ES-I3 (cell line): ENCODE data around the gene TTC22.

Experiments
- H3K36me3 ChIP-seq: 2 replicates; pipeline ENCODE4 v1.6.1; 2013; ENCODE audit warnings: mild to moderate bottlenecking, low read length, control low read depth, moderate library complexity; ENCODE audit not compliant: insufficient read depth
- H3K4me1 ChIP-seq: 2 replicates; pipeline ENCODE4 v1.6.1; 2013; ENCODE audit warnings: mild to moderate bottlenecking, control low read depth, low read length; ENCODE audit not compliant: insufficient read depth
- H3K9ac ChIP-seq: 2 replicates; pipeline ENCODE4 v1.6.1; 2013; ENCODE audit warnings: low read depth, mild to moderate bottlenecking, low read length, moderate library complexity
- H3K9me3 ChIP-seq: 2 replicates; pipeline ENCODE4 v1.6.1; 2013; ENCODE audit warnings: mild to moderate bottlenecking, low read length, moderate library complexity; ENCODE audit not compliant: control insufficient read depth, insufficient read depth

TTC22 gene

GRCh38 chr1:54768093-54768492, 33.0 kb downstream of the TTC22 start:
- no peak overlapping the region for H3K9ac ChIP-seq
- no peaks in the 10 kb centered on the region for H3K9me3 ChIP-seq
- no peaks in the 10 kb centered on the region for H3K4me1 ChIP-seq
- no peaks in the 10 kb centered on the region for H3K36me3 ChIP-seq

- H3K4me1 ChIP-seq = no peaks in the 10 kb centered on the region
- H3K9ac ChIP-seq = no peak overlapping the region
- H3K36me3 ChIP-seq = no peaks in the 10 kb centered on the region
- no peaks in the 10 kb centered on the region for H3K9me3 ChIP-seq
Measured at GRCh38 chr1:54767526-54767925, 33.6 kb downstream of the TTC22 start.

DNA sequence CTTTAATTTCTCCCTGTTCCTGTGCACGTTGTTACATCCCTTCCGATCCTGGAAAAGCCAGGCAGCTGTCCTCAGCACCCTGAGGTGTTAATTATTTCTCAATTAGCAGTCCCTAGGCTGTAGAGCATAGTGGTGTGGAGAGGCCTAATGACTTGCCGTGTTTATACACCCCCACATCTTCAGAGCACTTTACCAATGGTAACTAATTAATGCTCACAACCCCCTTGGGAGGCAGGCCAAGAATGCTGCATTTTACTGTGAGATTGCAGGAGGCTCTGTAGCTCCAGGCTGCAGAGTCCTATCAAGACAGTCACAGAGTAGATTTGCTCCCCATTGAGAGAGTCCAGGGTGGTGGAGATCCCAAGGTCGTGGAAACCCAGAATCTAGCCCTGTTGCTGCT, 34.4 kb downstream of the TTC22 start:
- Histone ChIP-seq H3K9ac (no peak overlapping the region), H3K9me3 (no peaks in the 10 kb centered on the region), H3K4me1 (no peaks in the 10 kb centered on the region), H3K36me3 (no peaks in the 10 kb centered on the region)

DNA sequence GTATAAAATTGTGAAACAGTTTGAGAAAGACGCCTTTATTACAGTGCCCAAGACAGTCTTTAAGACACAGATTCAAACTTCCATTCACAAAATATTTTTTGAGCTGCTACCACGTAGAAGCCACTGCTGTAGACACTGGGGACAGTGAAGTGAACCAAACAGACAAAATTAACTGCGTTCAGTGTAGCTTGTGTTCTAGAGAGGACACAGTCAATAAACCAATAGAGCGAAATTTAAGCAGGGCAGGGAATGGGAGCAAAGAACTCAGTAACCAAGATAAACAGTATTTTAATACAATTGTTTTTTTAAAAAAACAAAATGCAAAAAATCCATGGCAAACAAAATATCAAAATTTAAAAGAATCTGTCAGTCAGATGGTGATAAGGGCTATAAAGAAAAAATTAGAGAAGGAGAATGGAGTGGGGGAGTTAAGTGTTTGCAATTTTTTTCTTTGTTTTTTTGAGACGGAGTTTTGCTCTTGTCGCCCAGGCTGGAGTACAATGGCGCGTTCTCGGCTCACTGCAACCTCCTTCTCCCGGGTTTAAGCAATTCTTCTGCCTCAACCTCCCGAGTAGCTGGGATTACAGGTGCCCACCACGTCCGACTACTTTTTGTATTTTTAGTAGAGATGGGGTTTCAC, 36.1 kb downstream of the TTC22 start:
- Histone ChIP-seq H3K9ac (peak overlapping the region; percentile 60; the same call in 1 of the 2 replicates), H3K4me1 (no peaks in the 10 kb centered on the region), H3K36me3 (no peaks in the 10 kb centered on the region), H3K9me3 (no peaks in the 10 kb centered on the region)

DNA sequence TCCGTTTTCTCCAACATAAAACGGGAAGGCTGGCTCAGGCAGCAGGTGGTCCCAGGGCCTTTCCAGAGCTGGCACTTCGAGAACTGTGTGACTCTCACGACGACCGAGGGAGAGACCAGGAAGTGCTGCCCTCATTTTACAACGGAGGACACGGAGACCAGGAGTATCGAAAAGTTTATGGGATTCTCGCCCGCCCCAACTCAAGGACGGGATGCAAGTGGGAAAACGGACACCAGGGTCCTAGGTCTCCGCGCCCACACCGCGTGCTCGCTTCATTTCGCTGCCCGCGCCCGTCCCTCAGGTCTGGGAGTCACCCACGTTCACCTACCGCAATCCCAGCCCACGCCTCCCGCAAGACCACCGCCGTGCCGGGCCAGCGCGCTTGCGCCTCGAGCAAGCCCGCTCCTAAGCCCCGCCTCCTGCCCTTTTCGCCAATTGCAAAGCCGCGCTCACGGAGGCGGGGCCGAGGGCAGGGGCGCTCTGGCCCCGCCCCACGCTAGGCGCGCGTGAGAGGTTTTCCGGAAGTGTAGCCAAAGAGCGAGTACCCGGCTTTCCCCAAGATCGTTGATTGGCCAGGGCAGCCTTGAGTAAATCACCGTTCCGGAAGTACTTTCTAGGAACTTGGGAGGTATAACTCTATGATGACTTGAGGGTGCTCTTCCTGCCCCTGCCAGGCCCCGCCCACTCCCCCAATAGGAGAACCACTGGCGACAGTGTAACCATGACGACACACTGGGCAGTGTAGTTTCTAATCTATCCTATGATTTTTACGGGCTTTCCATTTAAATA, 36.8 kb downstream of the TTC22 start, which contains the start of gene PARS2:
TSS of gene PARS2 (minus strand) at position 391 of the 789 bp plus-strand sequence. CDS start 5,362 bp downstream, outside the sequence.
- no peaks in the 10 kb centered on the region for H3K4me1 ChIP-seq
- H3K36me3 ChIP-seq = no peaks in the 10 kb centered on the region; the same call in 1 of the 2 replicates
- H3K9me3 ChIP-seq = no peaks in the 10 kb centered on the region
- peak within 1 kb of the TSS; percentile 94 for H3K9ac ChIP-seq

- Histone ChIP-seq H3K9me3 (no peaks in the 10 kb centered on the region), H3K4me1 (no peaks in the 10 kb centered on the region), H3K36me3 (no peaks in the 10 kb centered on the region; the same call in 1 of the 2 replicates), H3K9ac (peak overlapping the region; percentile 94)
Measured at GRCh38 chr1:54763816-54764132, 37.3 kb downstream of the TTC22 start.

GRCh38 chr1:54758678-54759348, 42.3 kb downstream of the TTC22 start:
- Histone ChIP-seq H3K4me1 (no peaks in the 10 kb centered on the region), H3K9ac (no peak overlapping the region), H3K36me3 (peaks cover 2% of the 10 kb centered on the region; the same call in 1 of the 2 replicates), H3K9me3 (no peaks in the 10 kb centered on the region)

DNA sequence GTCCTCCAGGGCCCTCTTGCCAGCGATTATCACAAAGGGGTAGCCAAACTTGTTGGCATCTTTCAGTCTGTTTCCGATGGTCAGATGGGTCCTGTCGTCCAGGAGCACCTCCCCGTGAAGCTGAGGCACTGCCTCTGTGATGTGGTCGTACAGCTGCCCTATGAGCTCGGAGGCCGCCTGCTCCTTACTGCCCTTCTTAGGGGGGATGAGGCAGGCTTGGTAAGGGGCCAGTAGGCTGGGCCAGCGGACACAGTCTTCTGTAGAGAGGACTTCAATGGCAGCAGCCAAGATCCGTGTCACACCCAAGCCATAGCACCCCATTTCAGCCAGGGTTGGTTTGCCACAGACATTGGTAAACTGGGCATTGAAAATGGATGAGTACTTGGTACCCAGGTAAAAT, 43.3 kb downstream of the TTC22 start:
- no peaks in the 10 kb centered on the region for H3K4me1 ChIP-seq
- no peak overlapping the region for H3K9ac ChIP-seq
- peaks cover 2% of the 10 kb centered on the region; the same call in 1 of the 2 replicates for H3K36me3 ChIP-seq
- H3K9me3 ChIP-seq = no peaks in the 10 kb centered on the region

DNA sequence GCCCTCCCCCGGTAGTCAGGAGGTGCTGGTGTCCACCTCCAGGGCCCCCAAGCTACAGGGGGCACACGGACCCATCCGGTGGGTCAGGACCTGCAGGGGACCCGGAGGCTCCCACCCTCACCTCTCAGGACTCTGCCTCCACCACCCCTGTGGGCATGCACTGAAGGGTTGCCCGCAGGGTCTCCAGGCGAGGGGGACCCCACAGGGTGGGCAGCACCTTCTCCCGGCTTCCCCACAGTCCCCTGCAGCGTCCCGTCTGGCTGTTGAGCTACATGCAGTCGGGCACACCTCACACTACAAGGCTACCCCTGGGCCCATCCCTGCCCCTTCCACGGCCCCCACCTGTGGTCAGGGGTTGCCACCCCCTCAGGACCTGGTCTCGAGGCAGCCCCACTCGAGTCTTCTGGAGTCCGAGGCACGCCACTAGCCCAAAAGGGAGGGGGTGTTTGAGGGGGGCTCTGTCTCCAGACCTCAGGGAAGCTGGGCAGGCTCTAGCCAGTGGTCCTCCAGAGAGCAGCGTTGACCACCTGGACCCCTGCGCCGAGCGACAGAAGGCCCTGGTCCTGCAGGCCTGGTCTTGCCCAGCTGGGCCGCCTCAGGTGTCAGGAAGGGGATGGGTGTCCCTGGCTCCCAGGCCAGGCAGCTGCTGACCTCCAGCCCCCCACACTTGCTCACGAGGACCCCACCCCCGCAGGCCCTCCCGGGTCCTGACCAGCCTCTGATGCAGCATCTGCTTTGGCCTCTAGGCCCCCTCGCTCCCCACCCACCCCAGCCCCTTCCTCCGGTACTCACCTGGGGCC, 46.4 kb downstream of the TTC22 start:
- Histone ChIP-seq H3K9ac (no peak overlapping the region), H3K4me1 (no peaks in the 10 kb centered on the region), H3K9me3 (no peaks in the 10 kb centered on the region), H3K36me3 (peaks cover 2% of the 10 kb centered on the region; the same call in 1 of the 2 replicates)

DNA sequence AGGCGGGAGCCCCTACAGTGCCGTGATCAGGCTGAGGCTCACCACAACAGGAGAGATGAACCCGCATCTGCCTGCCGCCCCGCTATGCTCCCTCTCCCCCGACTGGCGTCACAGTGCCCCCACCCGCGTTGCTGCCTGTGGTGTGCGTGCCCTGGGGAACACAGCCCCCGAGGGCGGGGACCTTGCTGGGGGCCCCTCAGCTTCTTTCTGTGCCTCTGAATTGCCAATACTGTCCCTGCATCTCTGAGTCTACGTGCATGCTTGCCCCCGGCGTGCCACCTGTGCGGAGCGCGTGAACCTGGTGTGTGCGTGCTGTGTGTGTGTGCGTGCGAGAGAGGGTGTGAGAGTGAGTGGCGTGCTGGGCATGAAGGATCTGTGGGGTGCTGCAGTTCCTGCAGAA, 47.1 kb downstream of the TTC22 start:
- no peaks in the 10 kb centered on the region for H3K4me1 ChIP-seq
- no peaks in the 10 kb centered on the region for H3K9me3 ChIP-seq
- no peak overlapping the region for H3K9ac ChIP-seq
- peaks cover 2% of the 10 kb centered on the region; the same call in 1 of the 2 replicates for H3K36me3 ChIP-seq

GRCh38 chr1:54751426-54751825, 49.7 kb downstream of the TTC22 start:
- Histone ChIP-seq H3K9me3 (no peaks in the 10 kb centered on the region), H3K36me3 (no peaks in the 10 kb centered on the region), H3K4me1 (no peaks in the 10 kb centered on the region), H3K9ac (no peak overlapping the region)

DNA sequence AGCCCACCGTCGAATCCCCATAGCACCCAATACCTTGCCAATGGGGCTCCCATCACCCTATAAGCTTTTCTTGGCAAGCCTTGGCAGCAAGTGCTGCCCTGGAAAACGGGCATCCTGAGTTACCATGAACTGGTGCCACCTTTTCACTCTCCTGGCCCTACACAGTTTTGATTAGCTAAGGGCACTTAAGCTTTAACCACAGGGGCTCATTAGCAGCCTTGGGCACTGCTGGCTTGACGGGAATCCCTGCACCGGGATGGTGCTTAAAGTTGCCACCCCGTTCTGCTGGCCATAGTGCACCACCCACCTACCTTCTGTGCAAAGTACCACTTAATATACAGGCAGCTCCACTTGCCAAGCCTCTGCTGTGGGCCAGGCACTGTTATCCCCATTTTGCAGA, 50.5 kb downstream of the TTC22 start:
- Histone ChIP-seq H3K9me3 (no peaks in the 10 kb centered on the region), H3K36me3 (no peaks in the 10 kb centered on the region), H3K4me1 (no peaks in the 10 kb centered on the region), H3K9ac (no peak overlapping the region)

DNA sequence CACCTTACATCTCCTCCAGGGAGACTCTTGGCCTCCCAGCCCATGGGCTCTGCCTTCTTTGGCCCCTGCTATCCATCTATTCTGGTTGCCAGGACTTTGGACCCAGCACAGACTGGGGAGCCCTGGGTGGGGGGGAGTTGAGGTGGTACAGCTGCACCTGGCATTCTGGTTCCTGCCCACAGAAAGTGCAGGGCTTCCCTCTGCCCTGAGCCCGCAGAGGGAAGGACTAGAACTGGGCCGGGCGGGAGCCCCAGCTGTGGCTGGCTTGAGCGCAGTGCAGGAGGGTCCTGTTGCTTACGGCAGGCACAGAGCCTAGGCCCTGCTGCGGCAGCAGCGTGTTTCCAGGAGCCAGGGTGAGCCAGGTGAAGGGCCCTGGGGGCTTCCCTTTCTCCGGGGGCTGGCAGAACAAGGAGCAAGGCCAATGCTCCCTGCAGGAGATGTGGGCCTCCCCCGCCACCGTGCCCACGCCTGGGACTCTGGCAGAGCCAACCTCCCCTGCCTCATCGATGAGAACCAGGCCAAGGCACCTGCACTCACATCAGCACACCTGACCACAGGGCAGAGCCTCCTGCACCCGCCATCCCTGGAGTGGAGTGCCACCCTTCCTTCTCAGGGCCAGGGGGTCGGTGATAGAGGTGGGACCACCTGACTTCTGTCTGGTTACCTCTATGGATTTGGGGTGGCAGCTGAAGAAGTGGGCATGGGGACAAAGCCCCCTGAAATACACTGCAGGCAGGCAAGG, 52.9 kb downstream of the TTC22 start:
- no peaks in the 10 kb centered on the region for H3K9me3 ChIP-seq
- no peaks in the 10 kb centered on the region for H3K4me1 ChIP-seq
- no peaks in the 10 kb centered on the region for H3K36me3 ChIP-seq
- no peak overlapping the region for H3K9ac ChIP-seq
